ENCODE data around the gene FIGNL2. TPM values are rescaled to one million over a fixed set of nuclear protein-coding genes. Genes with fewer than 3 reads are reported as not detected.

FIGNL2 gene
- total RNA-seq, 1 experiment from 2014 or later = not detected

DNA sequence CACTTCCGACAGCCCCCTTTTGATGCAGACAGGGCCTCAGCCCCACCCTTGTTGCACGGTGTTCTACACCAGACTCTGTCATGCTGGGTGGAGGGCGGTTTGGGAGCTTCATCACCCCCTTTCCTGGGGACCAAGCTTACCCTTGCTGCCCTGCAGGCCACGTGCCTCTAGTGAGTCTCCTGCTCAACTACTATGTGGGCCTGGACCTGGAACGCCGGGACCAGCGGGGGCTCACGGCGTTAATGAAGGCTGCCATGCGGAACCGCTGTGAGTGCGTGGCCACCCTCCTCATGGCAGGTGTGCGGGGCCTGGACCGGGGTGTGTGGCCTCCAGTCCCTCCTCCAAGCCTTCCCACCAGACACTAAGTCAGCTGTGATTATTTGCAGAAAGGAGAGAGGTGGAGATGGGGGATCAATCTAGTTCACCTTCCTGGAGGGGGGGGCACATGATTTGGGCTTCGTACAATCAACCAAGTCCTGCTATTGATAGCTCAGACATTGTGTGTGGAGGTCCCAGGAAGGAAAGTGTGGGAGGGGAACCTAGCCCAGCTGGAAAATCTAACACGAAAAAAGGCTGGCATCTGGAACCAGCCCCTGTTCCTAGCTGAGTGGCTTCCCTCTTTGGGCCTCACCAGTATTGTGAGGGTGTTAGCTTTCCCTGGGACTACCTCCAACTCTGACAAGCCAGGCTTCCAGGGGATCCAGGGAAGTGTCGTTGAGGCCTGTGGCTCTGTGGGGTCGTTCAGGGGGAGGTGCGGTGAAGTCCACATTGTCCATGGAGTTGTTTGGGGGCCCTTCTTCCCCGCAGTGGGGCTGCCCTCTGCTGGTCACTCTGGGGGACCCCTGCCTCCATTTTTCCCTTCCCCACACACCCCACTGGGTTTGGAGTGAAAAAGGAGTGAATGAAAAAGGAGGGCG is 41.0 kb upstream of the FIGNL2 start:
- ChIA-PET POLR2A (interaction anchor here (0.7 kb wide), 2 partner anchors 496 to 707 kb away, joined by 3 read pairs; no protein-coding TSS in a partner anchor), CTCF (interaction anchor here (0.7 to 4.5 kb wide), 3 partner anchors 33 to 1807 kb away, joined by 3 to 15 read pairs (median 4); no protein-coding TSS in a partner anchor)
- Mint-ChIP-seq H3K4me3 (ENCODE audit: unreplicated experiment) (no peak overlapping the region), H3K27ac (ENCODE audit: low read depth, unreplicated experiment) (no peak overlapping the region), H3K27me3 (ENCODE audit: insufficient read depth, unreplicated experiment) (no peaks in the 10 kb centered on the region), H3K36me3 (ENCODE audit: insufficient read depth, unreplicated experiment) (no peaks in the 10 kb centered on the region), H3K9me3 (ENCODE audit: unreplicated experiment) (no peaks in the 10 kb centered on the region), H3K4me1 (ENCODE audit: insufficient read depth, unreplicated experiment) (peaks cover 13% of the 10 kb centered on the region)
- no peak for DNase-seq (ENCODE audit: unreplicated experiment)
- BruUV-seq (replicated peaks) = no TSS peak
- intact Hi-C loops (cut with micrococcal nuclease) = no loop called here
- TF ChIP-seq, protein P1, sequence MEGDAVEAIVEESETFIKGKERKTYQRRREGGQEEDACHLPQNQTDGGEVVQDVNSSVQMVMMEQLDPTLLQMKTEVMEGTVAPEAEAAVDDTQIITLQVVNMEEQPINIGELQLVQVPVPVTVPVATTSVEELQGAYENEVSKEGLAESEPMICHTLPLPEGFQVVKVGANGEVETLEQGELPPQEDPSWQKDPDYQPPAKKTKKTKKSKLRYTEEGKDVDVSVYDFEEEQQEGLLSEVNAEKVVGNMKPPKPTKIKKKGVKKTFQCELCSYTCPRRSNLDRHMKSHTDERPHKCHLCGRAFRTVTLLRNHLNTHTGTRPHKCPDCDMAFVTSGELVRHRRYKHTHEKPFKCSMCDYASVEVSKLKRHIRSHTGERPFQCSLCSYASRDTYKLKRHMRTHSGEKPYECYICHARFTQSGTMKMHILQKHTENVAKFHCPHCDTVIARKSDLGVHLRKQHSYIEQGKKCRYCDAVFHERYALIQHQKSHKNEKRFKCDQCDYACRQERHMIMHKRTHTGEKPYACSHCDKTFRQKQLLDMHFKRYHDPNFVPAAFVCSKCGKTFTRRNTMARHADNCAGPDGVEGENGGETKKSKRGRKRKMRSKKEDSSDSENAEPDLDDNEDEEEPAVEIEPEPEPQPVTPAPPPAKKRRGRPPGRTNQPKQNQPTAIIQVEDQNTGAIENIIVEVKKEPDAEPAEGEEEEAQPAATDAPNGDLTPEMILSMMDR (IDR thresholded peaks at IDR 0.05; ENCODE audit: unreplicated experiment) = no peak

DNA sequence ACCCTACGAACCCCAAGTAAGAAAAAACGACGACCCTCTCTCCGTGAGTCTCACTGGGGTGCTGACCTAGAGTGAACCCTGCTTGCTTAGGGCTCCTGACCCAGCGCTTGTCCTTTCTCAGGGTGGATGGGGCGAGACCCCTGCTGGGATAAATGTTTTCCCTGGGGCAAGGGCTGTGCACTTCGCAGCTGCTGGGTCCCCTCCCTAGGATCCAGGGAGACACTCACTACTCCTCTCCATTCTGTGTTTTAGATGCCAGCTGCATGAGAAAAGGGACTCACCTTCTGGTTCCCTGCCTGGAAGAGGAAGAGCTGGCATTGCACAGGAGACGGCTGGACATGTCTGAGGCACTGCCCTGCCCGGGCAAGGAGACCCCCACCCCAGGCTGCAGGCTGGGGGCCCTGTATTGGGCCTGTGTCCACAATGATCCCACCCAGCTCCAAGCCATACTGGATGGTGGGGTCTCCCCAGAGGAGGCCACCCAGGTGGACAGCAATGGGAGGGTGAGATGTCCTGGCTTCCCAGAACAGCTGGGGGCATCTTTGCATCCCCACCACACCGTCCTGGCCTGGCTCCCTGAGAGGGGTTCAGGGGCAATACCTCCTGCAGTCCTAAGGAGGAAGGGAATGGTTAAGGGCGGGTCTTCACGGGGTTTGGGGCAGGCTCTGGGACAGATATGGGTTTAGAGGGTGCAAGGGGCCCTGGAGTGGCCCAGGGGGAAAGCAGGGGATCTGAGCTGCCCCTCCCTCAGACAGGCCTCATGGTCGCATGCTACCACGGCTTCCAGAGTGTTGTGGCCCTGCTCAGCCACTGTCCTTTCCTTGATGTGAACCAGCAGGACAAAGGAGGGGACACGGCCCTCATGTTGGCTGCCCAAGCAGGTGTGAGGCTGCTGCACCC is 40.0 kb upstream of the FIGNL2 start:
- ChIA-PET POLR2A (interaction anchor here (0.7 kb wide), 1 partner anchor 10 kb away, joined by 3 read pairs; no protein-coding TSS in a partner anchor), CTCF (interaction anchor here (0.6 to 4.5 kb wide), 4 partner anchors 34 to 223 kb away, joined by 3 to 15 read pairs (median 4); no protein-coding TSS in a partner anchor)
- no peaks in the 10 kb centered on the region for H3K27me3 Mint-ChIP-seq (ENCODE audit: insufficient read depth, unreplicated experiment)
- H3K27ac Mint-ChIP-seq (ENCODE audit: low read depth, unreplicated experiment) = no peak overlapping the region
- TF ChIP-seq, protein P1 (IDR thresholded peaks at IDR 0.05; ENCODE audit: unreplicated experiment) = no peak
- no peaks in the 10 kb centered on the region for H3K36me3 Mint-ChIP-seq (ENCODE audit: insufficient read depth, unreplicated experiment)
- no peak overlapping the region for H3K4me3 Mint-ChIP-seq (ENCODE audit: unreplicated experiment)
- no TSS peak for BruUV-seq (replicated peaks)
- DNase-seq (ENCODE audit: unreplicated experiment) = no peak
- H3K4me1 Mint-ChIP-seq (ENCODE audit: insufficient read depth, unreplicated experiment) = peaks cover 14% of the 10 kb centered on the region
- intact Hi-C loops (cut with micrococcal nuclease) = no loop called here
- no peaks in the 10 kb centered on the region for H3K9me3 Mint-ChIP-seq (ENCODE audit: unreplicated experiment)

DNA sequence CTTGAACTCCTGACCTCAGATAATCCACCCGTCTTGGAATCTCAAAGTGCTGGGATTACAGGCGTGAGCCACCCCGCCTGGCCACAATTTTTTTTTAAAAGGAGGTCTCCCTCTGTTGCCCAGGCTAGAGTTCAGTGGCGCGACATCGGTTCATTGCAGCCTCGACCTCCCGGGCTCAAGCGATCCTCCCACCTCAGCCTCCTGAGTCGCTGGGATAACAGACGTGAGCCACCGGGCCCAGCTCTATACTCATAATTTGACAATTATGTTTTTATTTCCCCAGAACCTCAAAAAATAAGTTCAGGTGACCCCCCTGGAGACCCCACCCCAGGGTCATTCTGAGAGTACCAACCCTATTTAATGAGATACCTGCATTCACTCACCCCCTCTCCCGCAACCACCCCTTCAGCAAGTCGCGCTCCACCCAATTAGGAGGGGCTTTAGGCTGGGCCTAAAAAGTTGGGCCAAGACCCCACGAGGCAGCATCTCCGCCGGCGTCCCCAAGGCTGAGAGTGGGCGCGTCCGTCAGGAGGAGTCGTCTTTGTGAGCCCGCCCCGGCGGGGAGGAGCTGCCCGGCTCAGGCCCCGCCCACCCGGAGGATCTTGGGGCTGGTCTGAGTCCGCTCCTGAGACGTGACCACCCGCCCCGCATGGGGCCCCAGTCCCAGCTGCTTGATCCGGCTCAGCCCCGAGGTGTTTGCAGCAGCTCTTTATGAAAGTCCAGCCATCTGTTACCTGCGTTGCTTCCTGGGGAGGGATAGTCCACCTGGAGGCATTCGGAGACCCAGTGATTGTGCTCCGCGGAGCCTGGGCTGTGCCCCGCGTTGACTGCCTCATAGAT is 39.2 kb upstream of the FIGNL2 start, which contains the start of gene ANKRD33:
TSS of gene ANKRD33 (plus strand) at position 628 of the 840 bp plus-strand sequence. CDS start at position 712, 84 bp downstream.
- no peaks in the 10 kb centered on the region for H3K36me3 Mint-ChIP-seq (ENCODE audit: insufficient read depth, unreplicated experiment)
- H3K9me3 Mint-ChIP-seq (ENCODE audit: unreplicated experiment) = no peaks in the 10 kb centered on the region
- no peak within 1 kb of the TSS for H3K27ac Mint-ChIP-seq (ENCODE audit: low read depth, unreplicated experiment)
- H3K27me3 Mint-ChIP-seq (ENCODE audit: insufficient read depth, unreplicated experiment) = no peaks in the 10 kb centered on the region
- BruUV-seq (replicated peaks) = no TSS peak
- no peak within 1 kb of the TSS for H3K4me3 Mint-ChIP-seq (ENCODE audit: unreplicated experiment)
- no peak for DNase-seq (ENCODE audit: unreplicated experiment)
- CTCF ChIA-PET = interaction anchor here (1.5 to 4.5 kb wide), 3 partner anchors 14 to 138 kb away, joined by 3 to 15 read pairs (median 8); no protein-coding TSS in a partner anchor
- intact Hi-C loops (cut with micrococcal nuclease) = no loop called here
- TF ChIP-seq, protein P1 (IDR thresholded peaks at IDR 0.05; ENCODE audit: unreplicated experiment) = no peak
- POLR2A ChIA-PET = interaction anchor here (0.7 kb wide), 1 partner anchor 11 kb away, joined by 3 read pairs; no protein-coding TSS in a partner anchor
- H3K4me1 Mint-ChIP-seq (ENCODE audit: insufficient read depth, unreplicated experiment) = peaks cover 14% of the 10 kb centered on the region

All from MCF 10A (cell line).